ENCODE results near the gene MAN1C1.
"Not testable (repeated sequence)": the region's sequence is repeated elsewhere in the genome, so short reads cannot be mapped to it uniquely, and the experiment has no call there.

MAN1C1 gene

DNA sequence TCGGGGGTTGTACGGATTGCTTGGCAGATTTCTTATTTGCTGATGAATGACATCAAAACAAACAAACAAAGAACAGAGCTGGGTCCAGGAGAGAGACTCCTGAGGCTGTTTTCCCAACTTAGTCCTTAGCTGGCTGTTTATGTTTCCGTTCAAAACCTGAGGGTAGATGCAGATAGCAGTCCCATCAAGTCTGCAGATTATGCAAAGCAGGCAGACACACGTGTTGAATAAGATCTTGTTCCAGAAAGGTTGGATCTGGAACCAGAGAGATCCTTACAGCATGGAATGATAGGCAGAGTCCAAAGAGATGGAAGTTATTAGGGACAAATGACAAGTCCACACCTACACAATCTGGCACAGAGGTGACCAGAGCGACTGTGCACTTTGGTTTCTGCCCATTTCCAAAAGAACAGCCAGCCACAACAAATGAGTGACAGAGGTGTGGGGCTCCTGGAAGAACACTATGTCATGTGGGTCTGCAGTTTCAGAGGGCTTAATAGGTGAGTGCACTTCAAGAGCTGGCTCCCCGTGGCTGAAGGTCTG lies 65.5 kb downstream of the MAN1C1 start:
- no peak for DNase-seq

DNA sequence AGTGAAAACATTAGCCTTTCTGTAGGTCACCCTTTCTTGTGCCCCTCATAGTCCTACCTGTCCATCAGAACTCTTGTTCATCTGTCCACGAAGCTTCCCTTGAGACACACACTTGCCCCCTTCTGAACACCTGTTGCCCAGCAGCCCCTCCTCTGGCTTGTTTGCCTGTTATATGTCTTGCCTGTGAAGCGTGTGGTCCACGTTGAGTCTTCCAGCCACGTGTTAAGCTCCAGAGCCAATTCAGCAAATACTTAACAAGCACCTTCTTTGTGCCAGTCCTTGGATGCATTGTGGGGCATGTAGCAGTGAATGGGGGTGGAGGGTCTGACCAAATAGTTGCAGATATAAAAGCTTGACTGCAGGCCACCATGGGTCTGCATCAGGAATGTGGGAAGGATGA lies 66.6 kb downstream of the MAN1C1 start:
- DNase-seq: no peak

DNA sequence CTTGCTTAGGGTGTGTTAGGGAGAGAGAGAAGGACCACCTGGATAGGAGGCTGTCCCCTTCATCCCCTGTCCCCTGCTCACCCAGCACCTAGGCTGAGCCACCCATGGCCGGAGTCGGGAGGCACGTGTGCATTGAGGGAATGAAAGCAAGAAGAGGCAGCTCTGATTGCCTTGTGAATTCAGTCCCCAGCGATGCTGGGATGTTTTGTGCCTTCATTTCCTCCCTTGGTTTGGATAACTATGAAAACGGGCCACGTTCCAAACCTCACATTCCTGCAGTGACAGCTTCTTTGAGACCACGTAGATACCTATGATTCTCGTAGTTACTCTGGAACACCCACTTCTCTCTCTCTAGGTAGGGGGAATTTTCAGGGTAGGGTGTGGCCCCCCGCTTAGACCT lies 67.1 kb downstream of the MAN1C1 start:
- no peak for DNase-seq

DNA sequence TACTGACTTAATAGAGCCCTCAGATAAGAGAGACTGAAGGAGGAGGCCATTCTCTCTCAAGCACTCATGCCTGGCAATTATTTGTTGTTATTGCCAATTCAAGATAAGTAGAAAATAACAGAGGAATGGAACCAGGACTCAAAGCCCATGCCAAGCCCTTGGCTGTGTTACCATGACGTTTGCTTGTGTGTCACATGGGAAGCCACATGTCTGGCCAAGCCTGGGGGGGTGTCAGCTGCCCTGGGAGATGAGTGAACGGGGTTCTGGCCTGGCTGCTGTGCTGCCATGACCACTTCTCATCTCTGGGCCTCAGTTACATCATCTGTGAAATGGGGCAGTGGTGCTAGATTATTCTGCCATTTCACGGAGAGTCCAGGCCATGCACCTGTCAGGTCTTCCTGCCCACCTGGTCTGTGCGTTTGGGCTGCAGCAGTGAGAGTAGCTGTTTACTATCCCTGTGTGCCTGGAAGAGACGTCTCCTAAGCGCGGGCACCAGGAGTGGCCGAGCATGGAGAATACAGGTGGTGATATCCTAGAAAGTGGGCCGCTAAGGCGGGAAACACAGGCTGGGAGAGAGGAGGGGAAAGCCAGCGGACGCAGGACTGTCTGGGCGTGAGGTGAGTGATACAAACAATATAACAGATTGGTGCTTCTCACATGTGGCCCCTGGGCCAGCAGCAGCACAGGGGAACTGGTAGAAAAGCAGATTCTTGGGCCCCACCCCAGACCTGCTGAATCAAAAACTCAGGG lies 67.8 kb downstream of the MAN1C1 start:
- no peak for DNase-seq

DNA sequence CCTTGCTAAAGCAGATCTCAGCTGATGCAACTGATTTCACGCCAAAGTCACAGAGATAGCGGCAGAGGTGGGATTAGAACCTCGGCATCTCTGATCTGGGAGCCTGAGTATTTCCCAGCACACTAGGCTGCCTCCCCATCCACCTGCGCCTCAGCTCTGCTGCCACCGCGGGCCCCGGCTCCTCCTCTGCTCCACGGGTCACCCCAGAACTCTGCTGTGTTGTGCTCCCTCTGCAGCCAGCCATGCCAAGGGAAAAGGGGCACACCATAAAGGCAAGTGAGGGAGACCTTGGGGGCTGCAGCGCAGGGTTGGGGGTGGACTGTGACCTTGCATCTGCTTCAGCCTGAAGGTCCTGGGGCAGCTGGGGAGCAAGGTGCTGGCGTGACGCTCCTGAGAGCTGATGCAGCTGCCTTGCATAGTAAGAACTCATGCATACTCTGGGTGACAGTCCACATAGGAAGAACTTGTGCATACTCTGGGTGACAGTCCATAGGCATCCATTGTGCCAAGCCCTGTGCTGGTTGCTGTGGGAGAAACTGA lies 68.7 kb downstream of the MAN1C1 start:
- DNase-seq: no peak

DNA sequence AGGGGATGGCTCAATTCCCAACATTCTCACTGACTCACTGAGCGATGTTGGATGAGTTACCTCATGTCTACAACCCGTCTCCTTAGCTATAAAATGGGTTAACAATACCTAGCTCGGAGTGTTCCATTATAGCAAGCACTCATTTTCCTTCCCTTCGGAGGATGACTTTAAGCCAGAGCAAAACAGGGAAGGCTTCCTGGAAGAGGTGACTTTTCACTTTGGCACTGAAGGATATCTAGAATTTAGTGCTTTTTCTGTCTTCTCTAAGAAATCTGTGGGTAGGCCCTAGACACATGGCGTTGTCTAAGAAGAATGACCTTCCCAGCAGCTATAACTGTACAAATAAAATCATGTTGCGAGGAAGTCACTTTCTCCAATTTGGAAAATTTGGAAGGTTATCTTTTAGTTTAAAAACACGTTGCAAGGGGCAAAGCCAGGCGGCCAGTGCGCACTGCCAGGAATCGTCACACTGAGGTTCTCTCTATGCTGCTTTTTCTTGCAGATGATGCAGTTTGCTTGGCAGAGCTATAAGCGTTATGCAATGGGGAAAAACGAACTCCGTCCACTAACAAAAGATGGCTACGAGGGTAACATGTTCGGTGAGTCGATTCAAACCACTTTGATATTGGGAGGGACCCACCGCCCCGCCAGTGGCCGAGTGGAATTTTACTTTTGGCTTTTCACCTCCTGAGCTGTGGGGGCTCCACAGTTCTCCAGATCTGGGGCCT lies 69.5 kb downstream of the MAN1C1 start:
- no peak for DNase-seq

DNA sequence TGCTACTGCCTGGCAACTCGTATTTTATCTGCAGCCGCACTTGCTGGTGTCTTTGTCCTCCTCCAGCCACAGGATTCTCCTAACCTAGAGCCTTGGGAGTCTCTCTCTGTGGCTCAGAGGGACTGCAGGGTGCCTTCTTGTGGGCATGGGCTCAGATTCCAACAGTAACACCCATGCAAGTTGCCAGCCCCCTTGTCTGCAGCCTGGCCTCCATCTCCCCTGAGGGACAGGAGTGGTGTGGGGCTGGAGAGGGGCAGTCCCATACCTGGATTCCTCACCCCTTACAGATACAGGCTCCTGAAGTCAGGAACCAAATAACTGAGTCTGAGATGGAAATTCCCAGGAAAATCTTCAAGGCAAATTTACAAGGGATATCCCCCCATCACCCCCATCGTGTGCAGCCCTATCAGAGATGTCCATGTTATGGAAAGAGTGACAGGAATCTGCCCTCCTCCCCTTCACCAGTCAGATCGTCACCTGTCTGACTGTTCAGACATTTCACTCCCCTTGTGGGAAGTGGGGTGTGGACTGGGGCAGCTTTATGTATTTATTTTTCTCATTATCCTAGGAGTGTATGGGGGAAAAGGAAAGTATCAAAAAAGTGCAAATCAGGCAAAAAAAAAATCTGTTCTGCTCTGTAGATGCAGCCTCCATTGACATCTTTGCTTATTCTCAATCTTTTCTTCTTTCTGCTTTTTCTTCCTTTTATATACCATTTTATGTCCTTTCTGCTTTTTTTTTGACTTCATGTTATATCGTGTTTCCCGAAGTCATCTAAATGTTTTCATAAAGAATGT lies 70.8 kb downstream of the MAN1C1 start:
- DNase-seq: no peak

DNA sequence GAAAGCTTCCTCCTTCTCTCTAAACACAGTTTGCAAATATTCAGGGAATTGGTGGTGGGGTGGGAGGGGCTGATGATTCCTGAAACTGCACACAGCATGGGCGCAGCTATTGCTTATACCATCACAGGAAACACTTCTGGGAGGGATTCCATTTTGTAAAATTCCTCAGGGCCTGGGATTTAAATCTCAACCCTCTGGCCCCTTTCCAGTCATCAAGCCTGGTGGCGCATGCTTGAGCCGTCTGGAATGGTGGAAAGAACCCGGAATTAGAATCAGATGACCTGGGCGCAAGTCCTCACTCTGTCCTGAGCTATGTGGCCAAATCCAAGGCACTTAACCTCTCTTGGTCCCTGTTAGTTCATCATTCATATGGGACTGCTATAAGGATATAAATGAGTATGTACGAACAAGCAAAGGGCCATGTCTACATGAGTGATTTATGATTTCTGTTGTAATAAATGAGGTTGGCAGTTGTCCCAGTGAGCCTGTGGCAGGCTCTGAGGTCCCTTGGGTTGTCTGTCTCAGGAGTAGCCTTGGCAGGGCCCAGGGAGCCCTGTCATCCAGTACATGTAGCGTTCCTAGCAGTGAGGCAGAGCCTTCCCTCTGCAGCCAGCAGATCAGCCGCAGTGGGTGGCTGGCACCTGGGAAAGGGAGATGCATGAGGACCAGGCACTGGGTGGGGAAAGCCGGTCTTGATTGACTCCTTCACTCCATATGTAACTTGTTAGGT lies 72.0 kb downstream of the MAN1C1 start:
- no peak for DNase-seq

DNA sequence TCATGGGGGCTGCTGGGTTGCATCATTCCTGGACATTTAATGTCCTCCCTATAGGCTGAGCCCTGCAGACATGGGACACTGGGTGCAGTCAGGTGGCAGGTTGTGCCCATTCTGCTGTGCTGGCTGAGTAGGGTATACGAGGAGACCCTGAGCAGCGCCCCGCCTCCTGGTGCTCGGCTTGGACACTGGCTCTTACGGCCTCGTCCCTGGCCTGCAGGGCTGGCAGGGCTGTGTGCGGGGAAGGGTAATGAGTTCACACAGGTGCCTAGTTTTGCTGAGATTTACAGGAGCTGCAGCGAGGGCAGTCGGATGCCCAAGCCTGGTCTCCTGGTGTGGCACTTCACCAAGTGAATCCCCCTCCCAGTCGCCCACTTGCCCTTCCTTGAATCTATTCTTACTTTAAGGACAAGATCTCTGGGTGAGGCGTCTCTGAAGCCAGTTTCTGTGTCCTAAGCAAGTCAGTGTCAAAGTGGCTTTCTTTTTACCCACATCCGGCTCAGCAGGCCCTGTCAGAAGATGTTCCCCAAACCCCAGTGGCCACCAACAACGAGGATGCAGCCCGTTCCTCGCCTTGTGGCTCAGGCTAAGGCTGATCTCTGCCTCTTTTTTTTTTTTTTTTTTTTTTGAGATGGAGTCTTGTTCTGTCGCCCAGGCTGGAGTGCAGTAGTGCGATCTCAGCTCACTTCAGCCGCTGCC lies 73.2 kb downstream of the MAN1C1 start:
- no peak for DNase-seq

DNA sequence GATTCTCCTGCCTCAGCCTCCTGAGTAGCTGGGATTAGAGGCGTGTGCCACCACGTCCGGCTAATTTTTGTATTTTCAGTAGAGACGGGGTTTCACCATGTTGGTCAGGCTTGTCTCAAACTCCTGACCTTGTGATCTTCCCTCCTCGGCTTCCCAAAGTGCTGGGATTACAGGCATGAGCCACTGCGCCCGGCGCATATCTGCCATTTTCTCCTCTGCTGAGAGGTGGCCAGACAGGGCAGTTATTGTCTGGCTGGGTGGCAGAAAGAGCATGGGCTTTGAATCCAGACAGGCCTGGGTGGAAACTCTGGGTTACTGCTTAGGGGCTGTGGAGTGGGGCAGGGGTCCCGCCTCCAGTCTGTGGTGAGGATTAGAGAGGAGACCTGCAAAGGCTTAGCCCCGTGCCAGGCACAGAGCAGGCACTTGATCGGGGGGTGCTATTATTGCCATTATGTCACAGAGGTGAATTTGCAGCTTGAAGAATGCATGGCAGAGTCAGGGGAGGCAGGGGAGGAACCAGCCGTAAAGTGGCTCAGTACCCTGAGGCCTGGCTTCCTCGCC lies 73.9 kb downstream of the MAN1C1 start:
- no peak for DNase-seq

DNA sequence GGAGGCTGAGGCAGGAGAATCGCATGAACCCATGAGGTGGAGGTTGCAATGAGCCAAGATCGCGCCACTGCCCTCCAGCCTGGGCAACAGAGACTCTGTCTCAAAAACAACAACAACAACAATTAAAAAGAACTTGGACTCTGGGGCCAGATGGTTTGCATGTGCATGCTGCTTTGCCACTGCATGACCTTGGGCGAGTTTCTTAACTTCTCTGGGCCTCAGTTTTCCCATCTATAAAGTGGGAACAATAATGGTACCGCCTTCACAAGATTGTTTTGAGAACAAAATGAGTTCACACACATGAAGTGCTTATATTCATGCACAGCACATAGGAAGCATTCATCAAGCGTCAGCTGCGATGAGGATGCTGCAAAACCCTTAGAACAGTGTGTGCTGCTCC lies 74.6 kb downstream of the MAN1C1 start:
- DNase-seq: no peak

DNA sequence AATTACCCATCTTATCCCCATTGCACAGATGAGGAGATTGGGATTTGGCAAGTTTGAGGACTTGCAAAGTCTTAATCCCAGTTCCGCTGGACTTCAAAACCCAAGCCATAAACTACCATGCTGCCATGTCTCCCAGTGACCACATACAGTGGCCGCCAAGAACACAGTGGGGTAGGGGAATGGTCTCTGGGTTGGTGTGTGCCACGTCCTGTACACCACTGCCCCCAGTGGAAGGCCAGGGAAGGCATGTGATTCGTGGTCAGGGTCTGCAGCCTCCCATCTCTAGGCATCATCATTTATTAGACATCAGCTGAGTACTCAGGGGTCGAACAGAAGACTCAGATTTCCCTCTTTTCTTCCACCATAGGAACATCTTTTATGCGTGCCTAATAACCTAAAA lies 76.0 kb downstream of the MAN1C1 start:
- no peak for DNase-seq

DNA sequence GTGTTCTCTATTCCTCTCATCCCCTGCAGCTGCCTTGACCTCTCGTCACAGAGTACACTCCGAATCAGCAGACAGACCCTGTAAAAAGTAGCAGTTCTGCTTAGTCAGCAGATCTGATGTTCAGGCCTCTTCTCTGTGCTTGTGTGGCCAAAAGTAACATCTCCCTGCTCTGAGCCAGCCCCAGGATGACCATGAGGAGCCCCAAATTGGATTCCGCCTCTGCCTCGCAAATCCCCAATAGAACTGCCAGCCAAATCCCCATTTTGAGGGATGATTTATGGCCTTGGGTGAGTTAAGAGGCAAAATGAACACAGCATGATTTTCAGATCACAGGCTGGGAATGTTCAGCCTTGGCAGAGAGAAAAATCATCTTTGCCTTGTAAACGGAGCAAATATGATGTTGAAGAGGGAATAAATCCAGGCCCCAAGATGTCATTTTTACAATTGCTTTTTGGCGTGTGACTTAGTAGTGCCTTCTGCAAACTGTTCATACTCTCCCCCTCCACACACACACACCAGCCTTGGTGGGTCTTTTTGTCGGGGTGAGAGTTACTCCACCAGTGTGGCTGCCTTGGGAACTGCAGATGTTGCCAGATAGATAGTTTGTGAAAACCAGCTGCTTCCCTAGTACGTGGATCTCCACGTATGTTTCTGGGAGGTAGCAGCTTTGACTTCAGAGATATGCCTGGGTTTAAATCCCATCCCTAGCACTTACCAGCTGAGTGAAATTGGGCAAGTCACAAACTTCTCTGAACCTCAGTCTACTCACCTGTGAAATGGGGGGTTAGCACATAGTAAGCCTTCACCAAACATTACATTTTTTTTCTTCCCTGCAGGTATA lies 77.8 kb downstream of the MAN1C1 start:
- no peak for DNase-seq

DNA sequence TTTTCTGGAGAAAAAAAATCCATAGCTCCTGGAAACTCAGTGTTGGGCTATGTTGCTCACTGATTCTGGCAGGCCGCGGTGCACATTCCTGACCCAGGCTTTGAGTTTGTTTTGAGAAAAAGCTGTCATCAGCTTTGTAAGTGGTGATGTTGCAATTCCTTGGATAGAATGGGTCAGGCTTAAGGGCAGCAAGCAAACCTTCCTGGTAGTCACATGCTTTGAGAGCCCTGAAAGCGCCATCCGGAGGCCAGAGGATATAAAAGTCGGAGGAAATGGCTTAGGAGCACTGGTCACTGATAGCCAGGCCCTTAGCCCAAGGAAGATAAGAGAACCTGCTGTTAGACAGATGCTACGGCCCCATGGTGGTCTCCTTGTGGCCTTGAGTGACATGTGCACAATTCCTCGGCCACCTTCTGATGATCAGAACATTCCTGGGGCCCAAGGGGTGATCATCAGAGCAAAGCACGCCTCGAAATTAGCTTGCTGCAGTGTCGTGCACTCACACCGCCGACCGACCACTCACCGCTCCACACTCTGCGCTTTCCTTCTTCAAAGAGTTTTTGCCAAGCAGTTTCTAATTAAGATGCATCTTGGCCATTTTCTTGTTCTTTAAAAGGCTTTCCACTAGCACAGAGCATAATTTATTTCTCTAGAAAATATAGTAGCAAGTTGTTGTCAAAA lies 78.6 kb downstream of the MAN1C1 start:
- DNase-seq: peak; percentile 25 to 47

DNA sequence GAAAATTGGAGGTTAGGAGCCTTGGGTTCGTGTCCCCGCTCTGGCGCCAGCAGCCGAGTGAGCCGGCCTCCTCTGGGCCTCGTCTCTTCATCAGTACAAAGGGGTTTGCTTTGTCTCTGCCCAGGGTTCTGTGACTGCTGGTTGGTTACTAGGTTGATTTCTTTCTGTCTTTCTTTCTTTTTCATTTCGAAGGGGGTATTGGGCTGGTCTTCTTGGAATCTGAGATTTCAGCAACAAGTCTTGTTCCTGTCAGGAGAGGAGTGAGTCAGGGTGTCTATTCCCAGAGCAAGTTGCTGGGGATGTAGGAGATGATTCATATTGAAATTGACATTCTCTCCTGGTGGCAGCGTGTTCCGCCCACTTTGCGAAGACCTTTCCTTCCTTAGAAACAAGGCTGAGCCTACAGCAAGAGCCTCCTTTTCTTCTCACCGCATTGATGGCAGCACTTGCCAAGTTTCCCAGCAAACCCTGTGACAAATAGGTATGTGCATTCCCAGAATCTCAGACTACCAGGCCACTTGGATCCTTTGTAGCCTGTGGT lies 79.2 kb downstream of the MAN1C1 start:
- DNase-seq: no peak

DNA sequence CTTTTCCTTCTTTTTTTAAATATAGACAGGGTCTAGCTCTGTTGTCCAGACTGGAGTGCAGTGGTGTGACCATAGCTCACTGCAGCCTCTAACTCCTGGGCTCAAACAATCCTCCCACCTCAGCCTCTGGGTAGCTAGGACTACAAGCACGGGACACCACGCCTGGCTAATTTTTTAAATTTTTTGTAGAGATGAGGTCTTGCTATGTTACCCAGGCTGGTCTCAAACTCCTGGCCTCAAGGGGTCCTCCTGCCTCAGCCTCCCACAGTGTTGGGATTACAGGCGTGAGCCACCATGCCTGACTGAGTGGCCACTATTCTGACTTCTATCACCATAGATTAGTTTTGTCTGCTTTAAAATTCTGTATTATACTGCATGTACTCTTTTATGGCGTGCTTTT lies 80.1 kb downstream of the MAN1C1 start:
- not testable (repeated sequence) for DNase-seq

DNA sequence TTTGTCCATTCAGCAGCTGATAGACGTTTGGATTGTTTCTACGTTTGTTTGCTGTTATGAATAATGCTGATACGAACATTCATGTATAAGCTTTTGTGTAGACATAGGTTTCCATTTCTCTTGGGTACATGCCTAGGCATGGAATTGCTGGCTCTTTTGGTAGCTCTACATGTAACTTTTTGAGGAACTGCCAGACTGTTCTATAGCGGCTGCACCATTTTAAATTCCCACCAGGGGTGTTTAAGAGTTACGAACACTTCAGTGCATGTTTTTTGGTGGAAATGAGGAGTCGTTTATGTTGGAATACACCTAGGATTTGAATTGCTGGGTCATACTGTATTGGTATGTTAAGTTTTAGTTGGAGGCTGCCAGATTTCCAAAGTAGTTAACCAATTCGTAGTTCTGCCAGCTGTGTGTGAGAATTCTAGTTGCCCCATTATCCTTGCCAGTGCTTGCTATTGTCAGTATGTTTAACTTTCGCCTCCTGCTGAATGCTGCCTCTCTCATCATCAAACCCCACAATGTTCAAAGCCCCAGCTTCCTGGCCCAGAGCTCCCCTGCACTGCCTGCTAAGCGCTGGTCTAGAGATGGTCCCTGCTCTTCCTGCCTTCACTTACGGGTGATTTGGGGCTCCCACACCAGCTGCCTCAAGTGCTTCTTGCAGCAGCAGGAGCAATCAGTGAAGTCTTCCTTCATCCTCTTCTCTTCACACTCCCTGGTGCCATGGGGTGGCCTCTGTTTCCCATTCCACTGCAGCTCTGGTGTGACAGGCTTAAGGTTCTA lies 81.0 kb downstream of the MAN1C1 start:
- DNase-seq: no peak

DNA sequence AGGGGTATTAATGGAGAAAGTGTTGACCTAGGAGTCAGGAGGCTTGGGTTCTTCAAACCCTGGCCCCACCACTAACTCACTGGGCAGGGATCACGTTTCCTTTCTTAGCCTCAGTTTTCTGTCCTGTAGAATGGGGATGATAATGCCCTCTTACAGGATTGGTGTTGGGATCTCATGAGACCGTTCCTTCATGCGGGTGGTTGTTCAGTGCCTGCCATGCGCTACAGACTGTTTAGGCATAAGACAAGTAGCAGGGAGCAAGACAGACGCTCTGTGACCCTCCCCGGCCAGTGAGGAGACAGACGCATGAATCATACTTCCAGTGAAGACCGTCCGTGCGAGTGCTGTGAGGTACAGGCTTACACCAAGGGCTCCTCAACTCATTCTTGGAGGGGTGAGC lies 81.7 kb downstream of the MAN1C1 start:
- DNase-seq: no peak

DNA sequence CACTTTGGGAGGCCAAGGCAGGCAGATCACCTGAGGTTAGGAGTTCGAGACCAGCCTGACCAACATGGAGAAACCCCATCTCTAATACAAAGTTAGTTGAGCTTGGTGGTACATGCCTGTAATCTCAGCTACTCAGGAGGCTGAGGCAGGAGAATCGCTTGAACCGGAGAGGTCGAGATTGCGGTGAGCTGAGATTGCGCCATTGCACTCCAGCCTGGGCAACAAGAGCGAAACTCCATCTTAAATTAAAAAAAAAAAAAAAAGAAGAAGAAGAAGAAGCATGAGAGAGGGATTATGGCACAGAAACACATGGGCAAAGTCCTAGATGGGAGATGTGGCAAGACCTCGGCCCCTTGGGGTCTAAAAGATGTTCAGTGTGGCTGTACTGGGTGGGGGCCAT lies 82.5 kb downstream of the MAN1C1 start:
- not testable (repeated sequence) for DNase-seq

All from AML-193 (cell line).